GM21381 (cell line): Measurements from ENCODE around the gene MAPK1.
"Not testable (repeated sequence)": the region's sequence is repeated elsewhere in the genome, so short reads cannot be mapped to it uniquely, and the experiment has no call there.

Source experiments
- ATAC-seq: cut with Tn5 transposase; IDR thresholded peaks from one replicate; pipeline ENCODE4 v1.9.1; 2021; ENCODE audit warnings: mild to moderate bottlenecking, moderate library complexity; ENCODE audit not compliant: unreplicated experiment

The MAPK1 gene

DNA sequence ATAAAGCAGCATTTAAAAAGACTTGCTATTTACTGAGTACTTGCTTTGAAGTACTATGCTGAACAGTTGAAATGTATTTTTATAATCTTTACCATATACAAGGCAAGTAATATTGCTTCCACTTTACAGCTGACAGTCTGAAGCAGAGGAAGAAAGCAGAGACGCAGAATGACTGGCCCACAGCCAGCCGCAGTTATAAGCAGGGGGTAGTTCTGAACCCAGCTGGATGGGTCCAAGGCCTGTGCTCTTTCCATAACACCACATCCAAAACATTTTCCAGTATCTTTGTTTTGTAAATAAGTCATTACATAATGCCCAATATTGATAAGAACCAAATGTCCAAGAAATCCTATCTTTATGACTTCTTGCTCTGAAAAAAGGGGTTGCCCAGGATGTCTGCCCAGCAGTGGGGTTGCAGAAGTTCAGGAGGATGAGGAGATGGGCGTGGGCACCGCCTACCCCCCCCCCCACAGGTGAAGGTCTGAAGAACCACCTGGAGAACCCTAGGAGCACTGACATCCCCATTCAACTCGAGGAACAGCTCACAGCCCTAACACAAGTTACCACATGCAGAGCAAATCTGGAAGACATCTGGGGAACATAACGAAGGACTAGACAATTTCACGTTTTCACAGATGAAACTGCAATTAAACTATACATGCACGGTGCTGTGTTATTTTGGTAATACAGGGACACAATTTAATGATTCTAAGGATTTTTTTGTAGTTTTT is 107.6 kb downstream of the MAPK1 start:
- no peak for ATAC-seq

GRCh38 chr22:21759093-21759492 is 108.4 kb downstream of the MAPK1 start:
- ATAC-seq, result no peak

GRCh38 chr22:21758091-21758864 is 109.2 kb downstream of the MAPK1 start:
- no peak for ATAC-seq

DNA sequence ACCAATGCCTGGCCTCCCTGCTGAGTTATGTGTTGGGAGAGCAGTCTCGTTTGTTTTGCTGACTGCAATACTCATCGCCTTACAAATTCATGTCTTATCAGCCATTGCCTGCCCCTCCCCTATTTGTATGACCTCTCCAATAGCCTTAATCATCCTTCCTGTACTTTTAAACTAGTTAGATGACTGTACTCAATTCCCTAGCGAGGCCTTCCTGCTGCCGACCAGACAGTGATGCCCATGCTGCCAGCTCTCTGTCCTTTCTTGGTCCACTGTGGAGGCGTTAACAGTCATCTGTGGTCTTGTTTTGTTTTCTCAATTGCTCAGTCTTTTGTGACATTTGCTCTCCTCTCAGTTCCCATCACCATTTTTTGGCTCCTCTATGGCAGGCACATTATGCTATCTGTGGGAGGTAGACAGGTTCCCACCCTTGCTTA is 111.6 kb downstream of the MAPK1 start:
- no peak for ATAC-seq

GRCh38 chr22:21754523-21754922 is 112.9 kb downstream of the MAPK1 start:
- no peak for ATAC-seq

DNA sequence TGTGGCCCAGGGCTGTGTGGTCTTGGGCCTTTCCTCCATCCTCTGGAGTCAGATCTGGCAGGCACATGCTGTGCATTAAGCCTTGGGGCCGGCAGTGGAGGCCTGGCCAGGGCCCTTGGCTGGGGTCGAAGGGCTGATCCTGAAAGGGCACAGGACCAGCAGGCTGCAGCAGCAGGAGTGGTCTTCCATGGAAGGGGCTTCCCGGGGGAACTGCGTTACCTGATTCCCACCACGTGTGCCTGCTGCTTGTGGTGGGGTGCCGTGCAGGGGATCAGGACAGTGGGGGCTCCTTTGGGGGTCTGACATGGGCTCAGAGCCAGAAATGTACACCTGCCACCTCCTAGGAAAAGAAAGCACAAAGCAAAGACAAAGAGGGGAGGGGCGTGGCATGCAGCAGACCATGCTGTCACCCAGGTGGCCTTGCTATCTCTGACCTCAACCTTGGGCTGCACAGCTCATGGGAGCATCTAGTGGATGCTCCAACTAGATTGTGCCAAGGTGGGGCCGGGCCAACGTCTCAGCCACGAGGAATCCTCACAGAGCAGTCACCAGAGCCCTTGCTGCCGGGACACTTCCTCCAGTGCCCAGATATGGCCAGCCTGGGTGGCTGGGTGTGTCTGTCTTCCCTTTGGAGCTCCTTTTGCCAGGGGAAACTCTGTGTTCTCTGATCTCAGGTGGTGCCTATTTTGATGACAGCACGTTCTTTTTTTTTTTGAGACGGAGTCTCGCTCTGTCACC is 113.9 kb downstream of the MAPK1 start:
- ATAC-seq, result no peak

- ATAC-seq, result no peak
Observed at GRCh38 chr22:21752276-21752675, 115.2 kb downstream of the MAPK1 start.

DNA sequence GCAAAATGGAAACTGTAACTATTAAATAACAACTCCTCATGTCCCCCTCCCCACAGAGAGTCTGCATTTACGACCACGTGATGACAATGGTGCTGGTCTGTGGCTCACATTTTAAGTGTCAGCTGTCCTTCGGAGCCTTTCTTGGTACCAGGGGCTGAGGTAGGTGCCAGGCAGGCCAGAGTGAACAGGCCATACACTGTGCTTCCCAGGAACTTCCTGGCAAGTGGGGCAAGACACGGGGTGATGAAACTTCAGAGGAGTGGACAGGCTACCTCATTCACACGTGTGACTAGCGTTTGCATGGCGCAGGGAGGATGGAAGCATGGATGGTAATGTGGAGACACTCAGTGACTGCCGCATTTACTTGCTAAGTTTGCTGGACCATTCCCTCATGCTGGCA is 121.5 kb downstream of the MAPK1 start:
- no peak for ATAC-seq

- ATAC-seq, result not testable (repeated sequence)
Observed at GRCh38 chr22:21744917-21745316, 122.5 kb downstream of the MAPK1 start.

- ATAC-seq, result no peak
Observed at GRCh38 chr22:21741790-21742189, 125.7 kb downstream of the MAPK1 start.

GRCh38 chr22:21741059-21741458 is 126.4 kb downstream of the MAPK1 start:
- no peak for ATAC-seq

DNA sequence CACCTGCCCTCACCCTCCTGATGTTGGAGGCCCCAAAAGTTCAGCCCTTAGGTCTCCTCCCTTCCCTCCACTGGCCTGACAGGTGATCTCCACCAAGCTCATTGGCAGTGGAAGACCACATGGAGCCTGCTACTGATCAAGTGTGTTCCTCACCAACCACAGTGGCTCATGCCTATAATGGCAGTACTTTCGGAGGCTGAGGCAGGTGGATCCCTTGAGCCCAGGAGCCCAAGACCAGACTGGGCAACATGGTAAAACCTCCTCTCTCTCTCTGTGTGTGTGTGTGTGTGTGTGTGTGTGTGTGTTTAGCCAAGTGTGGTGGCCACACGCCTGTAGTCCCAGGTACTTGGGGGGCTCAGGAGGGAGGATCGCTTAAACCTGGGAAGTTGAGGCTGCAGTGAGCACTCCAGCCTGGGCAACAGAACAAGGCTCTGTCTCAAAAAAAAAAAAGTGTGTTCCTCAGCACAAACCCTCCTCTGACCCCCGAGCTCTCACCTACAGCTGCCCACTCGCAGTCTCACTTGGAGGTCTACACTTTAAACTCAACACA is 127.5 kb downstream of the MAPK1 start:
- ATAC-seq, result no peak

GRCh38 chr22:21738966-21739365 is 128.5 kb downstream of the MAPK1 start:
- ATAC-seq, result no peak

- ATAC-seq, result no peak
Observed at GRCh38 chr22:21738081-21738480, 129.4 kb downstream of the MAPK1 start.

- no peak for ATAC-seq
Observed at GRCh38 chr22:21736948-21737347, 130.5 kb downstream of the MAPK1 start.

- ATAC-seq, result peak; percentile 3
Observed at GRCh38 chr22:21736084-21736642, 131.3 kb downstream of the MAPK1 start.

DNA sequence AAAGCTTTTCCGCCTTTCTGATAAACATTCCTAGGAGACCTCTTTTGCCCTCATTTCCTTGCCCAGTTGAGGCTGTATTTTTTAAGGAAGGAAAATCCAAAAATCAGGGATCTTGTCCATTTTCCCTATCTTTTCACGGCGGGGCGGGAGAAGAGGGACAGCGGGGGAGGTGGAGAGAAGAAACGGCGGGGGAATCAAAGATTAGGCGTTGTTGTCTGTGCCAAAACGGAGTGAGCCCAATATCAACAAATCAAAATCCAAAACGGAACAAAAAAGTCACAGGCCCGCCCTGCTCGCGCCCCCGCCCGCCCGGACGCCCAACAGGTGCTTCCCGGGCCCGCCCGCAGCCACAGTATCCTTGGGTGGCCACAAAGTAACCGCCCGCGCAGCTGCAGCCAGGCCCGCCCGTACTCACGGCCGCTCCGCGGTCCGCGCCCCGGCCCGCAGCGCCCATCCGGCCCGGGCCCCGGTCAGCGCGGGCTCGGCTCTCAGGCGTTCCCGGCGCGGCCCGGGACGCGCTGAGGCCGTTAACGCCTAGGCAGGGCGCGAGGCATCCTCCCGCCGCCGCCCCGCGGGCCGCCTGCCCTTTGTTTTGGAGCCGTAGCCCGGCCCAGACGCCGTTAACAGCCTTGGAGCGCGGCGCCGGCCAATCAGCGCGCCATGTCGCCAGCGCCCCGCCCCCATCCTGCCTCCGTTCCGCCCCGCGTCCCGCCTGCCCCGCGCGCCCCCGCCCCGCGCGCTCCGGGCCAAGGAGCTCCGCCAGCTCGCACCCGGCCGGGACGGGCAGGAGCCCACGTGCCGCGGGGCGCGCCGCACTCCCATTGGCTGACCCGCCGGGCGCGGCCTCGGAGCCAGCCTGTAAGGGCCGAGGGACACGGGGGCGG is 132.0 kb downstream of the MAPK1 start, which contains the start of gene YPEL1:
Gene YPEL1 (minus strand): TSS at position 595 of the 884 bp plus-strand sequence. CDS start 25,050 bp downstream, outside the sequence.
- ATAC-seq, result peak; percentile 83

DNA sequence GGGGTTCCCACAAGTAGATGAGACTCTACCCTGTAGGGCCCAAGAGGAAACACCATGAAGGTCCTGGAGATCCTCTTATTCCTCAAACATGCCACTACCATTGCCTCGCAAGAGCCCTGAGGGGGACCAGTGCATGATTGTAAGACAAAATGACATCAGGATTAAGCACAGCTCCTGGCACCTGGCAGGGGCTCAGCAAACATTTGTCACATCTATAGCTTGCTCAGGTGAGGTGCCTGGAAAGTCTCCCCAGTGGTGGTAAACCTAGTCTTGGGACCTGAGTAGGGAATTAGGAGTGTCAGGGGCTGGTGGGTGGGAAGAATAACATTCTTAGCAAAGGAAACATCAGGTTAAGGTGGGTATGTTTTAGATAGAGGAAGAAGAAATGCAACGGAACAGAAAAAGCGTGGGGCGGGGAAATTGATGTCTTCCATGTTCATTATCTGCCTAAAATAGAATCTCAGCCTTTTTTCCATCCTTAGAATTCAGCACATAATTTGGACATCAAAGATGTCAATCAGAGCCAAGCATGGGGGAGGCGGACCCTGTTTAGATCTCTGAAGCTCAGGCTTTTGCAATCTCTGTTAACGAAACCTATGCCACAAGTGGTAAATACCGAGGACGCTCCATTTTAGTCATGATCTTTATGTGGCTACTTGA is 132.8 kb downstream of the MAPK1 start:
- ATAC-seq, result no peak

DNA sequence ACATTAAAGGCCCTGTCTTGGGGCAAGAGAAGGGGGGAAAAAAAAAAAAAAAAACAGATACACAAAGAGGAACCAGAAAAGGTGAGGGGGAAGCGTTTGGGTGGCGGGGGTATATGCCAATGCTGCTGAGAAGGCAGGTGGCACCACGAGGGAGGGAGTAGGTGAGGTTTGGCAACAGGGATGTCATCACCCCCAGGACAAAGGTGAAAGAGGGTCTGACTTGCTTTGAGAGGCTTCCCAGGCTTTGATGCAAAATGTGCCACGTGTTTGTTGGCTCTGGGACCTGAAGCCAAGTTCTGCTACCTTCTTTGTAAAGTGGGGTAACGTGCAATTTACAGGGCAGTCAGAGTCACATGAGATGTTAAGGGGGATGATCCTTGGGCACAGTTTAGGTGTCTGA is 135.9 kb downstream of the MAPK1 start:
- no peak for ATAC-seq
